Measurements from ENCODE around the gene C4orf36. TPM values are rescaled to one million over a fixed set of nuclear protein-coding genes. Genes with fewer than 3 reads are reported as not detected.

The C4orf36 gene
- polyA plus RNA-seq, 5 donors = 10.3 to 11.7 (median 10.9) TPM

DNA sequence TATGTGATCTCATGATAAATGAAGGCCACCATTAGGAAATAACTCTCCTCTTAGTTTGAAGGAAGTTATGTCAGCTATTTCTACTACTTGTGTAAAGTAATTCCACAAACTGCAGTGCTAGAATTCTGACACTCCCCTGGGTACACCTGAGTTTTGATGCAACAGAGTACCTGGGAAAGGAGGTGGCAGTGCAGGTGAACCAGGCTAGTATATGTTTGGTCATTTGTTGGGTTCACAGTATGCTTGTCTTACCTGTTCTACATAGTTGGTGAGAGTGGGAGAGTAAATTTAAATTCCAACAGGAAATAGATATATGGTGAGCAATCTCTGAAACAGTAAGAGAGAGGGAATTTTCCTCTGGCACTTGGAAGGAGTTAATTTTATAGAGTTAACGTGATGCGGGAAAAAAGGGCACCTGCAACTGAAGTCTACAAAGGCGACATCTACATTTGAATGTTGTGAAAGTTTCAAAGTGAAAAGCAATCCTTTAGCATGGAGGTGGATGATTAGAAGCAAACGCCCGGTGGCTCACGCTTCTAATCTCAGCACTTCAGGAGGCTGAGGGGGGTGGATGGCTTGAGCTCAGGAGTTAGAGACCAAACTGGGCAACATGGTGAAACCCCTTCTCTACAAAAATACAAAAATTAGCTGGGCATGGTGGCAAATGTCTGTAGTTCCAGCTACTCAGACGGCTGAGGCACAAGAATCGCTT, 34.7 kb downstream of the C4orf36 start:
- no peak for DNase-seq

DNA sequence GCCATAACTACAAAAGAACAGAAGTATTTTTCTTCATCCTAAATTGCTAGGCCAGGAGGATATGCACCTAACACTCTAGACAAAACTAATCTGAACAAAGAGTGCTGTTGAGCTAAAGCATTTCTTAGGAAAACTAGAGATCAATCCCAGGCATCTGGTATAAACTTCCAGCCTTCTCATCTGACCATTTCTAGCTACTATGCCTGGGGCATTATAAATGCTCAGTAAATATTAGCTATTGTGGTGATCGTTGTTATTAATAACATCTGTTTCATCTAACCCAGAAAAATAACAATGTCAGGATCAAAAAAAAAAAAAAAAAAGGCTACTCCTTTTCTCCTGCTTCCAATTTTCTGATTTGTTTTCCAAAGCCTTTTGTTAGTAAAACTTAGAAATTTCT, 35.3 kb downstream of the C4orf36 start:
- no peak for DNase-seq

DNA sequence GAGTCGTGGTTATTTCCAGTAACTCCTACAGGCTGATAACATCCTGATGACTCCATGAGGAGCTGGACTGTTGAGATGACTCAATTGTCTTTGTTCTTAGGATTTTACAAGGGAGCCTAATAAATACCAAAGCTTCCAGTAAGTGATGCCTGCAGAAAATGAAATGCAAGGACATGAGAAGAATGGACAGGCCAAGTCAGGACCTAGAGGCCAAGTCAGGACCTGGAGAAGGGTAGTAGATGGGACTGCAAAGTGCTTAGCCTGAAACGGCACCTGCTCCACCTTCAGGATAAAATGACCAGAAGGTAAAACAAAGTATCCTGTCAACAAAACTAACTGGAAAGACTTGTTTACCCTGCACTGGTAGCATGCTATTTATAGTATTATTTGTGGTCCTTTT, 36.6 kb downstream of the C4orf36 start:
- DNase-seq = no peak

DNA sequence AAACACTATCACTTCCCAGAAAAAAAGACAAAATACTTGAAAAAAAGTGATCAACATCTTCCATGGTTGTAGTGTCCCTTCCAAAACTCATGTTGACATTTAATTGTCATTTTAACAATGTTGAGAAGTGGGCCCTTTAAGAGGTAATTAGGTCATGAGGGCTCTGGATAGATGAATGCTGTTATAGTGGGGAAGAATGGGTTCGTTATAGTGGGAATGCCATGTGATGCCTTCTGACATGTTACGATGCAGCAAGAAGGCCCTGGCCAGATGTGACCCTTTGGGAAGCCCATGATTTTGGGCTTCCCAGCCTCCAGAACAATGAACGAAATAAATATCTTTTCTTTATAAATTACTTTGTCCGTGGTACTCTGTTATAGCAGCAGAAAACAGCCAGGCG, 39.0 kb downstream of the C4orf36 start:
- DNase-seq = no peak

GRCh38 chr4:86848732-86849619, 43.2 kb downstream of the C4orf36 start, which contains the start of gene SLC10A6:
SLC10A6 (minus strand) TSS chr4:86849384; CDS start chr4:86849115, 269 bp downstream.
- no peak for DNase-seq

DNA sequence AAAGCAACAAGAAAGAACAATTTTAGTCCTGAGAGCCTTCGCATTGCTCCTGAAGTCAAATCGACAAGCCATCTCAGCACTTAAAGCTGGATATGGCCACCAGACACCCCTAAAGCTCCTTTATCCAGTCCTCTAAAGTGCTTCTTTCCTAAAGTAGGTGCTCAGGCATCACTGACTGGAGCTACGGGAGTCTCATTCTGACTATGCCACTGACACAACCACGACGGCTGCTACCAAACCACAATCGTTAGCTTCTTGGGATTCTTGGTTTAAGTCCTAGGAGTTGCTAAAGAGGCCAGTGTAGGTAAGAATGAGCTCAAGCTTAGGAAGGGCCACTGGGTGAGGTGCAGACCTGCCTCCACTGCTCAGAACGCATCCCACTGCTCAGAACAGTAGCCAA, 44.1 kb downstream of the C4orf36 start:
- DNase-seq = no peak

DNA sequence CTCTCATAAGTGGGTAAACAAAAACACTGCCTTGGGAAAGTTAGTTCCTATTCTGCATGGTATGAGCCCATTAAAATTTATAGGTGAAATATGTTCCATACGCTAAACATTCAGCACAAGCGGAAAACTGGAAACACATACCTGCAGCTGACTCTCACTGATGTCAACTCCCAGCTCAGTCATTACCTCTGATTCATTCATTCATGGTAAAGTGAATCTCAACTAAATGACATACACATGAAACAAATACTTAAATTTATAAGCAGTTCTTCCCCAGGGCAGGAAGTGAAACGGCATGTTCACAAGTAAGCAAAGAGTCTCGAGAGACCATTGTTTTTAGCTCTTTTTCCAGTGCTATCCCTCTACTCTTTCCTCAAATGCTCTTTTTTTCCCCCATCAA, 44.7 kb downstream of the C4orf36 start:
- DNase-seq = no peak

DNA sequence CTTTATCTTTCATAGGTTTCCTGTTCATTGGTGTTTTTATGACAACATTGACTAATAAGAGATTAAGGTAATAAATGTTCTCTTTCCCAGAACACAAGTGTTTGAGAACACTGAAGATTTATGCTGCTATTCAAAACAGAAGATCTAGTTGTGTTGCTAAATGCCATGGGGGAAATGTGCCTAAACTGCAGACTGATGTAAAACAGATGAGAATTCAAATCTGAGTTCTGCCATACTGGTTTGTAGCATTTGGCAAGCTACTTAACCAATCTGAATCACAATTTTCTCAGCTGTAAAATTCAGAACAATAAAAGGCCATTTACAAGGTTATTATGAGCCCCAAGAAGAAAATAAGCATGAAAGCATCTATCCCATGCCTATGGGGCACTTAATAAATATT, 45.3 kb downstream of the C4orf36 start:
- DNase-seq = no peak

DNA sequence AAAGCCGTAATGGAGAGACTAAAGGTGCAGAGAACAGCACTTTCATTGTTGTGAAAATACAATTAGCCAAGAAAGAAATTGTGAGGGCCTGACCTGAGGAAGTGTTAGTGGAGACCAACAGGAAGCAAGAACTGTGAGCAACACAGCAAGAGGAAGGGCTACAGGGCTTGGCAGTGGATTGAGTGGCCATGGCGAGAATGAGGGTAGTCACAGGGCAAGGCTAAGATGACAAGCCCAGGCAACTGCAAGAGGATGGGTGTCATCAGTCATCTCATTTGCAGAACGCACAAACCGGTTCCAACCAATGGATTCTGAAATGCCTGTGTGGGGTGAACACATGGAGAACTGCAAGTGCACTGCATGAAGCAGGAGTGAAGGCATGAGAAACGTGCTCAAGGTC, 46.6 kb downstream of the C4orf36 start:
- no peak for DNase-seq

GRCh38 chr4:86841309-86841708, 50.9 kb downstream of the C4orf36 start:
- no peak for DNase-seq

- no peak for DNase-seq
Measured at GRCh38 chr4:86840858-86841257, 51.4 kb downstream of the C4orf36 start.

- no peak for DNase-seq
Measured at GRCh38 chr4:86837691-86838503, 54.3 kb downstream of the C4orf36 start.

GRCh38 chr4:86835677-86836076, 56.5 kb downstream of the C4orf36 start:
- no peak for DNase-seq

- no peak for DNase-seq
Measured at GRCh38 chr4:86834901-86835300, 57.3 kb downstream of the C4orf36 start.

DNA sequence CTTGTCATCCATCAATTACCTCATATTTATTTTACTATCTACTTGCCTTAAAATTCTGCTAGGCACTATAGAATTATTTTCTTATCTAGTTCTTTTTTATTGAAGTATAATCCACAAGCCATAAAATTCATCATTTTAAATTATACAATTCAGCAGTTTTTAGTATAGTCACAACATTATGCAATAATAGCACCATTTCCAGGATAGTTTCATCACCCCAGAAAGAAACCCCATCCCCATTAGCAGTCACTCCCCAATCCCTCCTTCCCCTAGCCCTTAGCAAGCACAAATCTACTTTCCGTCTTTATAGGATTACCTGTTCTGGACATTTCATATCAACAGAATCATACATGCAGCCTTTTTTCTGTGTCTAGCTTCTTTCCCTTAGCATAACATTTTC, 58.6 kb downstream of the C4orf36 start:
- no peak for DNase-seq

- no peak for DNase-seq
Measured at GRCh38 chr4:86831262-86832130, 60.7 kb downstream of the C4orf36 start.

Other genes with a start within 250 kb of the C4orf36 start
- gene SLC10A6, start 43.0 kb downstream of the C4orf36 start, polyA plus RNA-seq (ENCODE audit: insufficient read depth in 1 of 5, insufficient read length in 5 of 5, low replicate concordance in 1 of 5) = under 1 TPM; 0.23 to 0.76 (median 0.31) TPM
- gene AFF1, start 42.6 kb upstream of the C4orf36 start, polyA plus RNA-seq (ENCODE audit: insufficient read depth in 1 of 5, insufficient read length in 5 of 5, low replicate concordance in 1 of 5) = 10 to 100 TPM; 30.9 to 47.9 (median 45.1) TPM

Measured in right lung (tissue), 5 donors.